HepG2 (cell line): ENCODE results near the gene TASL. TPM values are rescaled to one million over a fixed set of nuclear protein-coding genes. Genes with fewer than 3 reads are reported as not detected.

Source experiments
- ATAC-seq: fragments of 200-7000 bp; cut with Tn5 transposase; 3 replicates; pipeline ENCODE4 v1.9.1; 2020; ENCODE audit warnings: mild to moderate bottlenecking, moderate library complexity
- BruUV-seq: library from RNA; stranded (reverse); fragments of 400-500 nt; replicated peaks from 2 replicates; lab custom pipeline; 2021; lab: Mats Ljungman, UMichigan
- CTCF ChIA-PET: fragments of 300-600 bp; formaldehyde crosslinking; extraction: SDS; loops from one replicate; lab custom pipeline; 2021; ENCODE audit warnings: low total read pairs, inconsistent platforms, low intra/inter-chr PET ratio; lab: Yijun Ruan, JAX
- POLR2A ChIA-PET: fragments of 350-600 bp; sonication (Branson Sonifier 250); formaldehyde crosslinking; loops from one replicate; lab custom pipeline; 2020; ENCODE audit warnings: antibody characterized with exemption, inconsistent platforms; lab: Yijun Ruan, JAX
- DNase-seq: peaks from one replicate; pipeline ENCODE4 v3.0.0-alpha.2; 2015; ENCODE audit warnings: low spot score
- FAIRE-seq: peaks from 3 replicates; lab custom pipeline; 2011; peaks lifted over from hg19 to GRCh38; lab: Jason Lieb, UNC
- H2AFZ ChIP-seq: one replicate; pipeline ENCODE4 v1.6.1; 2011; ENCODE audit warnings: low read length, inconsistent platforms
- H3K27ac ChIP-seq: fragments of 300-600 bp; 3 replicates; pipeline ENCODE4 v1.8.0; 2011; ENCODE audit warnings: mixed run types, mild to moderate bottlenecking, mixed read lengths, low read length, inconsistent platforms; ENCODE audit not compliant: insufficient read depth; ENCODE audit errors: extremely low read length
- H3K27me3 ChIP-seq, 2 experiments: fragments of 200-600 bp in 1 of 2; 2 replicates in 1 of 2; 3 replicates in 1 of 2; pipeline versions ENCODE4 v1.6.0 to v1.8.0; 2011; ENCODE audit warnings: low read length in 2 of 2, mild to moderate bottlenecking in 2 of 2, moderate library complexity in 2 of 2, inconsistent platforms in 1 of 2; ENCODE audit not compliant: insufficient read depth in 2 of 2, control insufficient read depth in 1 of 2
- H3K36me3 ChIP-seq, 2 experiments: fragments of 200-600 bp in 1 of 2; replicated peaks in 1 of 2; 2 replicates in 1 of 2; 3 replicates in 1 of 2; pipeline versions ENCODE4 v1.5.1 to v1.8.0; 2011; ENCODE audit warnings: low read length in 2 of 2, inconsistent platforms in 1 of 2; ENCODE audit not compliant: insufficient read depth in 2 of 2, control insufficient read depth in 1 of 2
- H3K4me1 ChIP-seq: 2 replicates; pipeline ENCODE4 v1.5.1; 2012; ENCODE audit warnings: low read length, inconsistent platforms; ENCODE audit not compliant: insufficient read depth
- H3K4me2 ChIP-seq: 2 replicates; pipeline ENCODE4 v1.6.0; 2011; ENCODE audit warnings: low read depth, low read length, inconsistent platforms
- H3K4me3 ChIP-seq, 3 experiments: fragments of 200-600 bp in 1 of 3; sonication (generic), shearing (Covaris generic) in 1 of 3; replicated peaks in 1 of 3; 2 replicates each; pipeline ENCODE4 v1.5.1; 2011 to 2016; ENCODE audit warnings: low read length in 3 of 3, inconsistent platforms in 2 of 3, low read depth in 2 of 3, mild to moderate bottlenecking in 2 of 3, control low read depth in 1 of 3, mixed read lengths in 1 of 3; ENCODE audit not compliant: insufficient read depth in 1 of 3
- H3K79me2 ChIP-seq: one replicate; pipeline ENCODE4 v1.6.1; 2011; ENCODE audit warnings: low read length, inconsistent platforms; ENCODE audit not compliant: insufficient read depth
- H3K9ac ChIP-seq: 2 replicates; pipeline ENCODE4 v1.6.0; 2011; ENCODE audit warnings: mild to moderate bottlenecking, low read depth, low read length, inconsistent platforms; ENCODE audit not compliant: insufficient read depth
- H3K9me3 ChIP-seq: 2 replicates; pipeline ENCODE4 v1.5.1; 2012; ENCODE audit warnings: mild to moderate bottlenecking, low read length
- H4K20me1 ChIP-seq: 2 replicates; pipeline ENCODE4 v1.6.0; 2011; ENCODE audit warnings: inconsistent platforms, mild to moderate bottlenecking, low read length, moderate library complexity; ENCODE audit not compliant: insufficient read depth
- HNRNPH1 ChIP-seq: fragments of 200-400 bp; formaldehyde crosslinking; optimal IDR thresholded peaks from 2 replicates; pipeline ENCODE3; 2017; ENCODE audit warnings: mild to moderate bottlenecking, low read depth, low read length
- HNRNPK ChIP-seq: fragments of 200-400 bp; formaldehyde crosslinking; IDR thresholded peaks from 2 replicates; pipeline ENCODE4 v1.6.1; 2018; ENCODE audit warnings: low read length, low read depth, moderate library complexity, mild to moderate bottlenecking; ENCODE audit not compliant: poor library complexity, severe bottlenecking
- MEIS1 ChIP-seq: sonication (generic); formaldehyde crosslinking; IDR thresholded peaks from 2 replicates; pipeline ENCODE4 v1.9.0; 2021; ENCODE audit warnings: mild to moderate bottlenecking, missing genetic modification reagents, moderate library complexity, borderline replicate concordance
- SMYD3 ChIP-seq: sonication (generic); formaldehyde crosslinking; IDR thresholded peaks from 2 replicates; pipeline ENCODE4 v1.8.1; 2023; ENCODE audit warnings: mild to moderate bottlenecking, missing genetic modification reagents
- WGBS: methylation state at CpG from one replicate; pipeline ENCODE4 v1.1.6; 2017; ENCODE audit warnings: low lambda C conversion rate; 5-methylcytosine and 5-hydroxymethylcytosine counted together
- in situ Hi-C: cut with HindIII; loops from 2 replicates; pipeline ENCODE4 v1.10.0; 2017; ENCODE audit warnings: low pct_unique_long_range_greater_than_20kb; ENCODE audit not compliant: extremely low pct_ligation_motif_present
- intact Hi-C: fragments of 100-400 bp; cut with micrococcal nuclease; formaldehyde crosslinking; loops from one replicate; pipeline ENCODE4 v1.10.0; 2022; ENCODE audit not compliant: unreplicated experiment
- polyA plus RNA-seq, 8 experiments: library from polyadenylated mRNA; depleted of rRNA in 3 of 8; stranded (reverse) in 7 of 8; unstranded in 1 of 8; fragments of >200 nt; fragmentation: Illumina TruSeq in 4 of 8; extraction: Trizol in 4 of 8; gene quantifications; 2 replicates each; pipeline versions ENCODE4 v1.2.1 to v1.2.3, GENCODE V29; 2011 to 2016; ENCODE audit warnings: low read depth in 4 of 8, missing spikeins in 1 of 8, mixed read lengths in 1 of 8; ENCODE audit not compliant: insufficient read depth in 1 of 8
- total RNA-seq, 5 experiments: library from RNA; depleted of rRNA; stranded (reverse); fragments of >200 nt; fragmentation: Illumina TruSeq; extraction: Trizol; gene quantifications; 2 replicates each; pipeline ENCODE4 v1.2.3, GENCODE V29; 2016; ENCODE audit warnings: low read depth in 1 of 5
- TF ChIP-seq, protein P1 (sequence below): sonication (generic); formaldehyde crosslinking; IDR thresholded peaks from 2 replicates; pipeline ENCODE4 v1.4.0; 2020; ENCODE audit warnings: mild to moderate bottlenecking, missing genetic modification reagents, borderline replicate concordance
- TF ChIP-seq, protein P2 (sequence below): sonication (generic); formaldehyde crosslinking; IDR thresholded peaks from 2 replicates; pipeline ENCODE4 v1.4.0; 2020; ENCODE audit warnings: mild to moderate bottlenecking, missing genetic modification reagents, borderline replicate concordance
- TF ChIP-seq, protein P3 (sequence below): IDR thresholded peaks from 2 replicates; pipeline ENCODE4 v1.6.1; 2016; ENCODE audit warnings: mild to moderate bottlenecking, missing biosample characterization, missing genetic modification reagents

Gene TASL
- total and polyA plus RNA-seq, 2 of the 13 experiments (the other 11 are each of a cell fraction or from before 2014, with no cell fraction given), result not detected

DNA sequence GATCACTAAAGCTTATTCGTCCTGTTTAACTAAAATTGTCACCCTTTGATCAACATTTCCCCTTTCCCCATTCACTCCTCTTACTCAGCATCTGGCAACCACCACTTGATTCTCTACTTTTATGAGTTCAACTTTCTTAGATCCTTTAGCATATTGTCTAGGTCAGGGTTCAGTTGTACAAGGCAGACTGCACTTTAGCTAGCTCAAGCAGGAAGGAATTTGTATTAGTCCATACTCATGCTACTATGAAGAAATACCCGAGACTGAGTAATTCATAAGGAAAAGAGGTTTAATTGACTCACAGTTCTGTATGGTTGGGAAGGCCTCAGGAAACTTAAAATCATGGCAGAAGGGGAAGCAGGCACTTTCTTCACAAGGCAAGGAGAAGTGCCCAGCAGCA, 44.3 kb downstream of the TASL start (continued):
- no peak for TF ChIP-seq MEIS1
- TF ChIP-seq, protein P1, sequence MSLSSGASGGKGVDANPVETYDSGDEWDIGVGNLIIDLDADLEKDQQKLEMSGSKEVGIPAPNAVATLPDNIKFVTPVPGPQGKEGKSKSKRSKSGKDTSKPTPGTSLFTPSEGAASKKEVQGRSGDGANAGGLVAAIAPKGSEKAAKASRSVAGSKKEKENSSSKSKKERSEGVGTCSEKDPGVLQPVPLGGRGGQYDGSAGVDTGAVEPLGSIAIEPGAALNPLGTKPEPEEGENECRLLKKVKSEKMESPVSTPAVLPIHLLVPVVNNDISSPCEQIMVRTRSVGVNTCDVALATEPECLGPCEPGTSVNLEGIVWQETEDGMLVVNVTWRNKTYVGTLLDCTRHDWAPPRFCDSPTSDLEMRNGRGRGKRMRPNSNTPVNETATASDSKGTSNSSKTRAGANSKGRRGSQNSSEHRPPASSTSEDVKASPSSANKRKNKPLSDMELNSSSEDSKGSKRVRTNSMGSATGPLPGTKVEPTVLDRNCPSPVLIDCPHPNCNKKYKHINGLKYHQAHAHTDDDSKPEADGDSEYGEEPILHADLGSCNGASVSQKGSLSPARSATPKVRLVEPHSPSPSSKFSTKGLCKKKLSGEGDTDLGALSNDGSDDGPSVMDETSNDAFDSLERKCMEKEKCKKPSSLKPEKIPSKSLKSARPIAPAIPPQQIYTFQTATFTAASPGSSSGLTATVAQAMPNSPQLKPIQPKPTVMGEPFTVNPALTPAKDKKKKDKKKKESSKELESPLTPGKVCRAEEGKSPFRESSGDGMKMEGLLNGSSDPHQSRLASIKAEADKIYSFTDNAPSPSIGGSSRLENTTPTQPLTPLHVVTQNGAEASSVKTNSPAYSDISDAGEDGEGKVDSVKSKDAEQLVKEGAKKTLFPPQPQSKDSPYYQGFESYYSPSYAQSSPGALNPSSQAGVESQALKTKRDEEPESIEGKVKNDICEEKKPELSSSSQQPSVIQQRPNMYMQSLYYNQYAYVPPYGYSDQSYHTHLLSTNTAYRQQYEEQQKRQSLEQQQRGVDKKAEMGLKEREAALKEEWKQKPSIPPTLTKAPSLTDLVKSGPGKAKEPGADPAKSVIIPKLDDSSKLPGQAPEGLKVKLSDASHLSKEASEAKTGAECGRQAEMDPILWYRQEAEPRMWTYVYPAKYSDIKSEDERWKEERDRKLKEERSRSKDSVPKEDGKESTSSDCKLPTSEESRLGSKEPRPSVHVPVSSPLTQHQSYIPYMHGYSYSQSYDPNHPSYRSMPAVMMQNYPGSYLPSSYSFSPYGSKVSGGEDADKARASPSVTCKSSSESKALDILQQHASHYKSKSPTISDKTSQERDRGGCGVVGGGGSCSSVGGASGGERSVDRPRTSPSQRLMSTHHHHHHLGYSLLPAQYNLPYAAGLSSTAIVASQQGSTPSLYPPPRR, result no peak

DNA sequence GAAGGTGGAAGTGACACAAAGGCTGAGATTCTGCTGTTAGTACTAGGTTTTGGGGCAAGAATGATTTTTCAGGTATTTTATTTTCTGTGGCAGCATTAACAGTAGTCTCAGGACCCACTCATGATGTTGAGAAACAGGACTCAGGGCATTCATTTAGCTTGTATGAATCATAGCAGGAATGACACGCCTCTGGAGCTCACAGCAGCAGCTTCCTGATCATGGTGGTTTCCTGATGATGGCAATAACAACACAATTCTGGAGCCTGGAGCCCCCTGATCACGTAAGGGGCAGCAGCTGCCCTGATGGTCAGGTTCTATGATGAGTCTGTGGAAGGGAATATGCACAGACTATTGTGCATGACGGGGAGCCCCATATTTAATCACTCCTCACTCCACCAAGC, 47.0 kb downstream of the TASL start:
- Histone ChIP-seq H3K79me2 (no peaks in the 10 kb centered on the region), H3K27ac (no peak overlapping the region), H3K27me3 (no peaks in the 10 kb centered on the region), H3K4me1 (no peaks in the 10 kb centered on the region), H3K4me3 (no peak overlapping the region), H2AFZ (no peak overlapping the region), H3K36me3 (no peaks in the 10 kb centered on the region), H3K9ac (no peak overlapping the region), H3K4me2 (no peak overlapping the region), H3K9me3 (no peaks in the 10 kb centered on the region), H4K20me1 (no peaks in the 10 kb centered on the region)
- ATAC-seq (no peak), DNase-seq (no peak), FAIRE-seq (no peak)
- ChIA-PET POLR2A (no interaction called here), CTCF (no interaction called here)
- intact Hi-C loops (no loop called here), in situ Hi-C loops (no loop called here)
- BruUV-seq, result no TSS peak
- TF ChIP-seq, protein P2, sequence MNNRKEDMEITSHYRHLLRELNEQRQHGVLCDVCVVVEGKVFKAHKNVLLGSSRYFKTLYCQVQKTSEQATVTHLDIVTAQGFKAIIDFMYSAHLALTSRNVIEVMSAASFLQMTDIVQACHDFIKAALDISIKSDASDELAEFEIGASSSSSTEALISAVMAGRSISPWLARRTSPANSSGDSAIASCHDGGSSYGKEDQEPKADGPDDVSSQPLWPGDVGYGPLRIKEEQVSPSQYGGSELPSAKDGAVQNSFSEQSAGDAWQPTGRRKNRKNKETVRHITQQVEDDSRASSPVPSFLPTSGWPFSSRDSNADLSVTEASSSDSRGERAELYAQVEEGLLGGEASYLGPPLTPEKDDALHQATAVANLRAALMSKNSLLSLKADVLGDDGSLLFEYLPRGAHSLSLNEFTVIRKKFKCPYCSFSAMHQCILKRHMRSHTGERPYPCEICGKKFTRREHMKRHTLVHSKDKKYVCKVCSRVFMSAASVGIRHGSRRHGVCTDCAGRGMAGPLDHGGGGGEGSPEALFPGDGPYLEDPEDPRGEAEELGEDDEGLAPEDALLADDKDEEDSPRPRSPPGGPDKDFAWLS (CRISPR knock-in tag), result no peak
- TF ChIP-seq SMYD3, result no peak
- TF ChIP-seq HNRNPK, result no peak
- TF ChIP-seq HNRNPH1, result no peak
- TF ChIP-seq, protein P3, sequence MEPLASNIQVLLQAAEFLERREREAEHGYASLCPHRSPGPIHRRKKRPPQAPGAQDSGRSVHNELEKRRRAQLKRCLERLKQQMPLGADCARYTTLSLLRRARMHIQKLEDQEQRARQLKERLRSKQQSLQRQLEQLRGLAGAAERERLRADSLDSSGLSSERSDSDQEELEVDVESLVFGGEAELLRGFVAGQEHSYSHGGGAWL (CRISPR knock-in tag), result no peak
- no CpG with 5 or more reads among the region's 3 CpGs for WGBS
